ENCODE results near the gene GDI2. TPM values are rescaled to one million over a fixed set of nuclear protein-coding genes. Genes with fewer than 3 reads are reported as not detected.

GDI2 gene
- total RNA-seq, 2 donors from 2014 or later: 179 to 185 TPM

GRCh38 chr10:5762531-5762930 is 50.7 kb downstream of the GDI2 start:
- 55 to 66% methylated on average over 1 of the region's 1 CpG for WGBS, 2 donors
- H3K9me3 ChIP-seq: no peaks in the 10 kb centered on the region
- peaks cover 9 to 40% of the 10 kb centered on the region in 2 donors for H3K36me3 ChIP-seq (replicated peaks in 1 of 2; ENCODE audit: insufficient read depth in 1 of 2, low read depth in 2 of 2)
- H3K4me3 ChIP-seq: no peak overlapping the region
- intact Hi-C loops (cut with DNase I): no loop called here
- no peaks in the 10 kb centered on the region for H3K27me3 ChIP-seq
- TF ChIP-seq, protein P1, sequence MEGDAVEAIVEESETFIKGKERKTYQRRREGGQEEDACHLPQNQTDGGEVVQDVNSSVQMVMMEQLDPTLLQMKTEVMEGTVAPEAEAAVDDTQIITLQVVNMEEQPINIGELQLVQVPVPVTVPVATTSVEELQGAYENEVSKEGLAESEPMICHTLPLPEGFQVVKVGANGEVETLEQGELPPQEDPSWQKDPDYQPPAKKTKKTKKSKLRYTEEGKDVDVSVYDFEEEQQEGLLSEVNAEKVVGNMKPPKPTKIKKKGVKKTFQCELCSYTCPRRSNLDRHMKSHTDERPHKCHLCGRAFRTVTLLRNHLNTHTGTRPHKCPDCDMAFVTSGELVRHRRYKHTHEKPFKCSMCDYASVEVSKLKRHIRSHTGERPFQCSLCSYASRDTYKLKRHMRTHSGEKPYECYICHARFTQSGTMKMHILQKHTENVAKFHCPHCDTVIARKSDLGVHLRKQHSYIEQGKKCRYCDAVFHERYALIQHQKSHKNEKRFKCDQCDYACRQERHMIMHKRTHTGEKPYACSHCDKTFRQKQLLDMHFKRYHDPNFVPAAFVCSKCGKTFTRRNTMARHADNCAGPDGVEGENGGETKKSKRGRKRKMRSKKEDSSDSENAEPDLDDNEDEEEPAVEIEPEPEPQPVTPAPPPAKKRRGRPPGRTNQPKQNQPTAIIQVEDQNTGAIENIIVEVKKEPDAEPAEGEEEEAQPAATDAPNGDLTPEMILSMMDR (IDR thresholded peaks at IDR 0.05): no peak
- no peak for TF ChIP-seq POLR2A (IDR thresholded peaks at IDR 0.05)
- no peak for DNase-seq
- no peak overlapping the region for H3K27ac ChIP-seq
- peaks cover 4% of the 10 kb centered on the region for H3K4me1 ChIP-seq
- no peak for ATAC-seq

DNA sequence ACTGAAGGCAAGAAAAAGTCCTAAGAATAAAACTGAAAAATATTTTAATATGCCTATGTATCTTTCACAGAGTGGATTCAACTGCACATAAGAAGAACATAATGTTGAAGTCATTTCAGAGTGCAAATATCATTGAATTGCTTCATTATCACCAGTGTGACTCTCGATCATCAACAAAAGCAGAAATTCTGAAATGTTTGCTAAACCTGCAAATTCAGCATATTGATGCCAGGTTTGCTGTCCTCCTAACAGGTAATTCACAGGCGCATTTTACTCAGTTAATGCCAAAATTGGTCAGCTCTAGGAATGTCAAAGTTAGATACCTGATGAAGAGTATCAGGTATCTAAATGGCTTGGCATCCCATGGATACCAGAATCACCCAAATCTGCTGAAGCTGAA is 52.0 kb downstream of the GDI2 start:
- intact Hi-C loops (cut with DNase I): no loop called here
- Histone ChIP-seq H3K27me3 (no peaks in the 10 kb centered on the region), H3K27ac (no peak overlapping the region), H3K4me1 (peaks cover 4% of the 10 kb centered on the region), H3K4me3 (no peak overlapping the region), H3K9me3 (no peaks in the 10 kb centered on the region), H3K36me3 (replicated peaks in 1 of 2; ENCODE audit: insufficient read depth in 1 of 2, low read depth in 2 of 2) (peaks cover 6 to 39% of the 10 kb centered on the region in 2 donors)
- no peak for DNase-seq
- TF ChIP-seq, protein P1 (IDR thresholded peaks at IDR 0.05): no peak
- TF ChIP-seq POLR2A (IDR thresholded peaks at IDR 0.05): no peak
- 90 to 94% methylated on average over 2 of the region's 2 CpGs for WGBS, 2 donors
- no peak for ATAC-seq

- no peak overlapping the region for H3K27ac ChIP-seq
- no peaks in the 10 kb centered on the region for H3K27me3 ChIP-seq
- ATAC-seq (no peak), DNase-seq (no peak)
- no peak overlapping the region for H3K4me3 ChIP-seq
- WGBS, 2 donors: 89 to 93% methylated on average over 2 of the region's 2 CpGs
- intact Hi-C loops (cut with DNase I): no loop called here
- peaks cover 5 to 34% of the 10 kb centered on the region in 2 donors for H3K36me3 ChIP-seq (replicated peaks in 1 of 2; ENCODE audit: insufficient read depth in 1 of 2, low read depth in 2 of 2)
- no peaks in the 10 kb centered on the region for H3K9me3 ChIP-seq
- TF ChIP-seq POLR2A (IDR thresholded peaks at IDR 0.05): no peak
- TF ChIP-seq, protein P1 (IDR thresholded peaks at IDR 0.05): no peak
- H3K4me1 ChIP-seq: peaks cover 4% of the 10 kb centered on the region
Measured at GRCh38 chr10:5760515-5760914, 52.7 kb downstream of the GDI2 start.

GRCh38 chr10:5758927-5759326 is 54.3 kb downstream of the GDI2 start:
- Histone ChIP-seq H3K9me3 (no peaks in the 10 kb centered on the region), H3K27me3 (no peaks in the 10 kb centered on the region), H3K27ac (no peak overlapping the region), H3K36me3 (replicated peaks in 1 of 2; ENCODE audit: insufficient read depth in 1 of 2, low read depth in 2 of 2) (peaks cover 5 to 20% of the 10 kb centered on the region in 2 donors), H3K4me3 (no peak overlapping the region), H3K4me1 (peaks cover 4% of the 10 kb centered on the region)
- no peak for ATAC-seq
- intact Hi-C loops (cut with DNase I): no loop called here
- TF ChIP-seq POLR2A (IDR thresholded peaks at IDR 0.05): no peak
- TF ChIP-seq, protein P1 (IDR thresholded peaks at IDR 0.05): no peak
- 89 to 92% methylated on average over 2 of the region's 2 CpGs for WGBS, 2 donors
- DNase-seq: no peak

DNA sequence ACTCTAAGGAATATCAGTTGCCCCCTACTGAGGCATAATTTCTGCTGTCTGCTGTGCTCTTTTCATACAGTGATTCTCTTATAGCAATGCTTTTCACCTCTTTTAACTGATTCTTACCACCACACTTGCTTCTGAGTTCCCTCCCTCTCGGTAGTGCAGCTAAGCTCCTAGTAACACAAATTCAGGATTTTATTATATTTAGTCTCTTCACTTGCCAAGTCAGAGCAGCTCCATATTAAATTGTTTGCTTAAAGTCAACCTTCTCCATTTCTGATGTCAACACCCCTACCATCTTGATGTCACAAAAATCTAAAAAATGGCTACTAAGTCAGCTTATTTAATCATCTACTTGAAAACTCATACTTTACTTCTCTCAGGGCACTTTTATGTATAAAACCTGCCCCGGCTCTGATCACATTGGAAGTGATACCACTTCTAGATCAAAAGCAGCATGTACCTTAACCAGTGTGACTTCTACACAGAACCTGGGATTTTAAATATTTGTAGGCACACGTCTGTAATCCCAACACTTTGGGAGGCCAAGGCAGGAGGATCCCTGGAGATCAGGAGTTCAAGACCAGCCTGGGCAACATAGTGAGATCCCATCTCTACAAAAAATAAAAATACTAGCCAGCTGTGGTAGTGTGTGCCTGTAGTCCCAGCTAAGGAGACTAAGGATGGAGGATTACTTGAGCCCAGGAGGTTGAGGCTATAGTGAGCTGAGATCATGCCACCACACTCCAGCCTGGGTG is 55.3 kb downstream of the GDI2 start:
- no peaks in the 10 kb centered on the region for H3K9me3 ChIP-seq
- DNase-seq: no peak
- intact Hi-C loops (cut with DNase I): no loop called here
- no peaks in the 10 kb centered on the region for H3K27me3 ChIP-seq
- peaks cover 4% of the 10 kb centered on the region for H3K4me1 ChIP-seq
- H3K27ac ChIP-seq: no peak overlapping the region
- TF ChIP-seq, protein P1 (IDR thresholded peaks at IDR 0.05): no peak
- TF ChIP-seq POLR2A (IDR thresholded peaks at IDR 0.05): no peak
- H3K4me3 ChIP-seq: no peak overlapping the region
- WGBS, 2 donors: 92 to 98% methylated on average over 3 of the region's 3 CpGs
- peaks cover 5 to 20% of the 10 kb centered on the region in 2 donors for H3K36me3 ChIP-seq (replicated peaks in 1 of 2; ENCODE audit: insufficient read depth in 1 of 2, low read depth in 2 of 2)
- ATAC-seq: no peak

Measured in body of pancreas (tissue), 4 donors.